ENCODE data around the gene FIGLA. TPM values are rescaled to one million over a fixed set of nuclear protein-coding genes. Genes with fewer than 3 reads are reported as not detected.

The FIGLA gene
- total RNA-seq, 1 donor from 2014 or later = not detected

GRCh38 chr2:70753902-70754301 is 36.5 kb downstream of the FIGLA start:
- Histone ChIP-seq H3K27me3 (ENCODE audit: control insufficient read depth, insufficient read depth, low read length) (peaks cover 5% of the 10 kb centered on the region), H3K36me3 (ENCODE audit: control insufficient read depth, insufficient read depth, low read length) (no peaks in the 10 kb centered on the region), H3K4me3 (ENCODE audit: low read depth, low read length) (no peak overlapping the region)
- no peak for FAIRE-seq
- TF ChIP-seq CTCF (IDR thresholded peaks at IDR 0.05; ENCODE audit: insufficient read depth, low read length, severe bottlenecking) = no peak
- no peak for DNase-seq (ENCODE audit: low read depth)

GRCh38 chr2:70753031-70753430 is 37.4 kb downstream of the FIGLA start:
- H3K36me3 ChIP-seq (ENCODE audit: control insufficient read depth, insufficient read depth, low read length) = no peaks in the 10 kb centered on the region
- no peak for TF ChIP-seq CTCF (IDR thresholded peaks at IDR 0.05; ENCODE audit: insufficient read depth, low read length, severe bottlenecking)
- no peak for FAIRE-seq
- no peak for DNase-seq (ENCODE audit: low read depth)
- peaks cover 4% of the 10 kb centered on the region for H3K27me3 ChIP-seq (ENCODE audit: control insufficient read depth, insufficient read depth, low read length)
- no peak overlapping the region for H3K4me3 ChIP-seq (ENCODE audit: low read depth, low read length)

GRCh38 chr2:70752396-70752795 is 38.0 kb downstream of the FIGLA start:
- Histone ChIP-seq H3K4me3 (ENCODE audit: low read depth, low read length) (no peak overlapping the region), H3K27me3 (ENCODE audit: control insufficient read depth, insufficient read depth, low read length) (peaks cover 4% of the 10 kb centered on the region), H3K36me3 (ENCODE audit: control insufficient read depth, insufficient read depth, low read length) (no peaks in the 10 kb centered on the region)
- DNase-seq (ENCODE audit: low read depth) = no peak
- TF ChIP-seq CTCF (IDR thresholded peaks at IDR 0.05; ENCODE audit: insufficient read depth, low read length, severe bottlenecking) = no peak
- no peak for FAIRE-seq

GRCh38 chr2:70751881-70752280 is 38.6 kb downstream of the FIGLA start:
- H3K27me3 ChIP-seq (ENCODE audit: control insufficient read depth, insufficient read depth, low read length) = peaks cover 6% of the 10 kb centered on the region
- no peak overlapping the region for H3K4me3 ChIP-seq (ENCODE audit: low read depth, low read length)
- FAIRE-seq (no peak), DNase-seq (ENCODE audit: low read depth) (no peak)
- H3K36me3 ChIP-seq (ENCODE audit: control insufficient read depth, insufficient read depth, low read length) = no peaks in the 10 kb centered on the region
- TF ChIP-seq CTCF (IDR thresholded peaks at IDR 0.05; ENCODE audit: insufficient read depth, low read length, severe bottlenecking) = no peak

GRCh38 chr2:70750320-70750719 is 40.1 kb downstream of the FIGLA start:
- FAIRE-seq (no peak), DNase-seq (ENCODE audit: low read depth) (no peak)
- no peak overlapping the region for H3K4me3 ChIP-seq (ENCODE audit: low read depth, low read length)
- peaks cover 6% of the 10 kb centered on the region for H3K27me3 ChIP-seq (ENCODE audit: control insufficient read depth, insufficient read depth, low read length)
- TF ChIP-seq CTCF (IDR thresholded peaks at IDR 0.05; ENCODE audit: insufficient read depth, low read length, severe bottlenecking) = no peak
- no peaks in the 10 kb centered on the region for H3K36me3 ChIP-seq (ENCODE audit: control insufficient read depth, insufficient read depth, low read length)

- TF ChIP-seq CTCF (IDR thresholded peaks at IDR 0.05; ENCODE audit: insufficient read depth, low read length, severe bottlenecking) = no peak
- no peak for DNase-seq (ENCODE audit: low read depth)
- no peak for FAIRE-seq
- H3K36me3 ChIP-seq (ENCODE audit: control insufficient read depth, insufficient read depth, low read length) = no peaks in the 10 kb centered on the region
- no peak overlapping the region for H3K4me3 ChIP-seq (ENCODE audit: low read depth, low read length)
- peaks cover 3% of the 10 kb centered on the region for H3K27me3 ChIP-seq (ENCODE audit: control insufficient read depth, insufficient read depth, low read length)
Measured at GRCh38 chr2:70748002-70748784, 42.2 kb downstream of the FIGLA start.

Data from bronchial epithelial cell (primary cell).